Spleen (tissue), 7 donors: Measurements from ENCODE around the gene TBL1X.

ENCODE experiments used
- POLR2A ChIP-seq, 3 donors: fragments of 450-650 bp; IDR thresholded peaks; one replicate each; pipeline ENCODE4 v1.5.1; 2017; ENCODE audit warnings: antibody characterized with exemption in 3 of 3, mild to moderate bottlenecking in 1 of 3
- POLR2AphosphoS5 ChIP-seq, 3 donors: sonication (generic); formaldehyde crosslinking; IDR thresholded peaks; one replicate each; pipeline ENCODE4 v1.5.1; 2017; ENCODE audit warnings: antibody characterized with exemption in 3 of 3
- TF ChIP-seq, protein P1 (sequence below), 11 experiments: fragments of 200-600 bp in 7 of 11; fragments of 450-650 bp in 4 of 11; sonication (generic) in 4 of 11; IDR thresholded peaks in 8 of 11; conservative IDR thresholded peaks in 3 of 11; 1 replicate in 7 of 11; 2 replicates in 4 of 11; pipeline versions ENCODE4 v1.4.0 to v1.8.0; 2016 to 2021; ENCODE audit warnings: antibody characterized with exemption in 11 of 11, inconsistent platforms in 4 of 11, mild to moderate bottlenecking in 1 of 11
- donor health status: DM: no; HTN: no; CAD: no; lungs with moderate emphysema.
- donor health status: DM: no; HTN: no; CAD: no.
- donor health status: DM: no; HTN: no; CAD: no.

DNA sequence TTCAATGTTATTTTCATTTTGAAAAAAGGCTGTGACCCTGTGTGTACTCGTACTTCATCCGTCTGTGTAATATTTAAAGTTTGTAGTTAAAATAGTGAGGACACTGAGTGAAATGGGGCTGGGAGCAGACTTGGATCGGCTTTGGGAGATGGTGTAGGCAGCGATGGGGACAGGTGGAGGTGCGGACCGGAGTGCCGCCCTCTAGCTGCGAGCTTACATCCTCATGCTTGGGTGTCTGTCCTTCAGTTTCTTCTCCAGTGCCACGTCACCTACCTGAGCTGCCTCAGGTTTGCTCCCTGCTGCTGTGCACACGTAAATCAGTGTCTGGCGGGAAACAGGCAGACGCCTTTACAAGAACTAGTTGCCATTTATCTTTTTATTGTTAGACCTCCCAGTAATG is 154.7 kb downstream of the TBL1X start:
- TF ChIP-seq, protein P1, sequence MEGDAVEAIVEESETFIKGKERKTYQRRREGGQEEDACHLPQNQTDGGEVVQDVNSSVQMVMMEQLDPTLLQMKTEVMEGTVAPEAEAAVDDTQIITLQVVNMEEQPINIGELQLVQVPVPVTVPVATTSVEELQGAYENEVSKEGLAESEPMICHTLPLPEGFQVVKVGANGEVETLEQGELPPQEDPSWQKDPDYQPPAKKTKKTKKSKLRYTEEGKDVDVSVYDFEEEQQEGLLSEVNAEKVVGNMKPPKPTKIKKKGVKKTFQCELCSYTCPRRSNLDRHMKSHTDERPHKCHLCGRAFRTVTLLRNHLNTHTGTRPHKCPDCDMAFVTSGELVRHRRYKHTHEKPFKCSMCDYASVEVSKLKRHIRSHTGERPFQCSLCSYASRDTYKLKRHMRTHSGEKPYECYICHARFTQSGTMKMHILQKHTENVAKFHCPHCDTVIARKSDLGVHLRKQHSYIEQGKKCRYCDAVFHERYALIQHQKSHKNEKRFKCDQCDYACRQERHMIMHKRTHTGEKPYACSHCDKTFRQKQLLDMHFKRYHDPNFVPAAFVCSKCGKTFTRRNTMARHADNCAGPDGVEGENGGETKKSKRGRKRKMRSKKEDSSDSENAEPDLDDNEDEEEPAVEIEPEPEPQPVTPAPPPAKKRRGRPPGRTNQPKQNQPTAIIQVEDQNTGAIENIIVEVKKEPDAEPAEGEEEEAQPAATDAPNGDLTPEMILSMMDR (IDR thresholded peaks at IDR 0.05 in 8 of 11, conservative IDR thresholded peaks at IDR 0.05 in 3 of 11), result no peak
- TF ChIP-seq POLR2A (IDR thresholded peaks at IDR 0.05), result no peak
- no peak for TF ChIP-seq POLR2AphosphoS5 (IDR thresholded peaks at IDR 0.05)
